NCI-H526 treated with DMSO at 0.1 percent for 48 hours (cell line): Measurements from ENCODE around the gene VAV2.

Experiments used
- DNase-seq: peaks from one replicate; lab custom pipeline; 2025; lab: John Stamatoyannopoulos, UW

Gene VAV2

DNA sequence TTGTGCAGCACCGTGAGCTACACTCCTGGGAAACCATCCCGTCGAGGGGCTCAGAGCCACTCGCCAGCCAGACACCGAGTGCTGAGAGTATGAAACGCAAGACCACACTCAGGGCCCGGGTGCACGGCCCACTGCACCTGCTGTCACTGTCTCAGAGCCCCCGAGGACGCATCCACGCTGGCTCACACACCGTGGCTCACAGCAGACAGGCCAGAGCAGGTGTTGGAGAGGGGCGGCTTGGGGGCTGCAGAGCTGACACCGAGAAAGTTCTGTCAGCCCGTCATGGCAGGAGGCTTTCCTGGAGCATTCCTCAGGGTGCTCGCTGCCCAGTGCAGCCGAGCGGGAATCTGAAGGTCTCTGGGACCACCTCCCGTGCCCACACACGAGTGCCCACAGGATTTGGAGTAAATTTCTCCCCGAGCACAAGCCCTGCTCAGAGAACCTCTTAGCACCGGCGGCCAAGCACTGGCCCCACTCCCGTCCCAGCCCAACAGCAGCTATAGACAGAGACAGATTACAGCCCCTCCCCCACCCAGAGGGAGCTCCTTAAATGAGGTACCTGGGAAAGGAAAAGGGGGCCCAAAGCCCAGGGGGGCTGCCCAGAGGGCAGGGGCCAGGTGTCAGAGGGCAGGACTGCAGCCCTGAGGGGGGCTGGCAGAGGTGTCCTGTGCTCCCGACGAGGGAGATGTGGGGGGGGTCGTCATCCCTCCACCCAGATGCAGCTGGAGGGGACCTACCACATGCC lies 197.9 kb downstream of the VAV2 start:
- no peak for DNase-seq

DNA sequence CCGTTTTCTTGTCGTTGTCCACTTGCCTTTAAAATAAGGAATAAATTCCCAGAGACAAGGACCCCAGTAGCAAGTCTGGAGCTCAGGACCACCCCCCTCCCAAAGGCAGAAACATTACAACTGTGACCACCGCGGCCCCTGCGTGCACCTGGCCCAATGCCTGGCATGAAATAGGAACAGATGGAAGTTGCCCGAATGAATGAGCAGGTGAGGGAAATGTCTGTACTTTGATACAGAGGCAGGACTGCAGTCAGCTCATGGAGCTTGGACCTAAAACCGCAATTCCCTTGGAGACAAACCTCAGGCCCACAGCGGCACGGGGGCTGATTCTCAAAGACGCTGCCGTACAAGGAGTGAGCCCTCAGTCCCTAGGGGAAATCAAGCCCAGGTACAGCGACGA lies 198.7 kb downstream of the VAV2 start:
- no peak for DNase-seq

DNA sequence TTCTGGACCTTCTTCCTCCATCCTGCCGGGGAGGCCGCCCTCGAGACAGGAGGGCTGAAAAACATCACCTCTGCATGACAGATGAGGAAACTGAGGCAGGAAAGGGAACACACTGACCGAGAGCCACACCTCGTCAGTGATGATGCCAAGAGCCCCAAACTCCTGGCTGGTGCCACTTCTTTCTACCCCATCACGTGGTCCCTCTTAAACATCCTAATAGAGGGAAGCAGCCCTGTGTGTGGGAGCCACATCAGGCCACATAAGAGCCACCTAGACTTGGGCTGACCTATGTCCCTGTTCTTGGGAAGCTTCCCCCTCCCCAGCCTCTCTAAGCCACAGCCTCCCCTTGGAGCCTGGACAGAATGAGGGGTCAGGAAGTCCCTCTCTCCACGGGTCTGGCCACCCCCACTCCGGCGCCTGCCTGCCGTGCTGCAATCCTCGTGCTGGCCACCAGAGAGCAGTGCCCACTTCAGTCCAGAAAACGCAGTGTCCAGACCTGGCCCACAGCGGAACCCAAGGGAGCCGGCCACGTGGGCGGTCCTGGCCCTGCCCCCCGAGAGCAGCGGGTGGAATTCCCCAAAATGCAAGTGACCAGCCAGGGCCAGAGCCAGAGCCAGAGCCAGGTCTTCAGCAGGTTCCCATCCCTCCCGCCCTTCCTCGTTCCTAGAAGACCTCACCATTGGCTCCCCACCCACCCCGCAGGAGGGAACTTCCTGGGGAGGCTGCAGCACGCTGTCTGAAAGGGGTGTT lies 199.2 kb downstream of the VAV2 start:
- DNase-seq: peak; percentile 2

DNA sequence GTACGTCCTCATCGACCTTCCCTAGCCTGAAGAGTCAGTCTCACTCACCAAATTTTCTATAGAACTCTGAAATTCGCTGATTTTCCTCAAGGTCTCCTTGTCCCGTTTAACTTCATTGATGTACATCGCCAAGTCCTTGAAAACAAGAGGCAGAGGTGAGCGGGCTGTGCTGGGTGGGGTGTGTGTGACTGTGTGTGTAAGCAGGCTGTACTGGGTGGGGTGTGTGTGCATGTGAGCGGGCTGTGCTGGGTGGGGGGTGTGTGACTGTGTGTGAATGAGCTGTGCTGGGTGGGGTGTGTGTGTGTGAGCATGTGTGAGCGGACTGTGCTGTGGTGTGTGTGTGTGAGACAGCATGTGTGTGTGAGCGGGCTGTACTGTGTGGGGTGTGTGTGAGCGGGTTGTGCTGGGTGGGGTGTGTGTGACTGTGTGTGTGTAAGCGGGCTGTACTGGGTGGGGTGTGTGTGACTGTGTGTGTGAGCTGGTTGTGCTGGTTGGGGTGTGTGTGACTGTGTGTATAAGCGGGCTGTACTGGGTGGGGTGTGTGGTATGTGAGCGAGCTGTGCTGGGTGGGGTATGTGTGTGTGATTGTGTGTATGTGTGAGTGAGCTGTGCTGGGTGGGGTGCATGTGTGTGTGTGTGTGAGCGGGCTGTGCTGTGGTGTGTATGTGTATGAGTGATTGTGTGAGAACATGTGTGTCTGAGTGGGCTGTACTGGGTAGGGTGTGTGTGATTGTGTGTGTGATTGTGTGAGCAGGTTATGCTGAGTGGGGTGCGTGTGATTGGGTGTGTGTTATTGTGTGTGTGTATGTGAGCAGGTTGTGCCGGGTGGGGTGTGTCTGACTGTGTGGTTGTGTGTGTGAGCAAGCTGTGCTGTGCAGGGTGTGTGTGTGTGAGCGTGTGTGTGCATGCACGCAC lies 200.1 kb downstream of the VAV2 start:
- no peak for DNase-seq

DNA sequence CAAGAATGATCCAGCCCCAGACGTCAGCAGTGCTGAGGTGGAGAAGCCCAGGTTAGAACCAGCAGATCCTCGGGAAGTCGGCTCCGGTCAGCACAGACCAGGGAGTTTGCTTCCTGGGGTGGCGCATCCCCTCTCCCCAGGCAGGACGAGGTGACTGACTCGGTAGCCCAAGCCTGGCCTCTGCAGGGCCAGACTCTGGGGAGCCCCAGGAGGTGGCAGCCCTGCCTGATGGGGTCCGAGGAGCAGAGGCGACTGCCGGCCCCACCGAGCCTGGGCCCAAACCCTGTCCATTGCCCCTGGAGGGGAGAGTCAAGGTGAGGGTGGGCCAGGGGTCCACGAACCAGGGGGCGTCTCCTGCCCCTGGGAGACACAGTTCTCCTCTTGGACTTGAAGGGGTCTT lies 201.1 kb downstream of the VAV2 start:
- no peak for DNase-seq

DNA sequence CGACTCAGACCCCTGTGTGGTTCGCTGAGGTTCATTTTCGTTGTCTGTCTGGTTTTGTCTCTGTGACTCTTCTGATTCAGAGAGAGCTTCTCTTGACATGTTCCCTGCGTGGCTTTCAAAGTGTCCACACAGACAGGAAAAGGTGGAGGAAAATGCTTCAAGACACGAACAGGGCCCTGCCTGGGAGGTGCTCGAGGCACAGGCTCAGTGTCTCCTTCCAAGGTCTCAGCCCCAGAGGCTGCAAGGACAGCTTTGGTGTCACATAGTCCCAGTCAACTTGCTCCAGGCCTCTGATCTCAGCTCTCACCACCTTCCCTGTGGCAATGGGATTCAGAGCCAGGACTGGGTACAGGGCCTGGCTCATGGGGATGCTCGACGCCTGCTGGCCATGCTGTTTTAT lies 202.3 kb downstream of the VAV2 start:
- DNase-seq: no peak

DNA sequence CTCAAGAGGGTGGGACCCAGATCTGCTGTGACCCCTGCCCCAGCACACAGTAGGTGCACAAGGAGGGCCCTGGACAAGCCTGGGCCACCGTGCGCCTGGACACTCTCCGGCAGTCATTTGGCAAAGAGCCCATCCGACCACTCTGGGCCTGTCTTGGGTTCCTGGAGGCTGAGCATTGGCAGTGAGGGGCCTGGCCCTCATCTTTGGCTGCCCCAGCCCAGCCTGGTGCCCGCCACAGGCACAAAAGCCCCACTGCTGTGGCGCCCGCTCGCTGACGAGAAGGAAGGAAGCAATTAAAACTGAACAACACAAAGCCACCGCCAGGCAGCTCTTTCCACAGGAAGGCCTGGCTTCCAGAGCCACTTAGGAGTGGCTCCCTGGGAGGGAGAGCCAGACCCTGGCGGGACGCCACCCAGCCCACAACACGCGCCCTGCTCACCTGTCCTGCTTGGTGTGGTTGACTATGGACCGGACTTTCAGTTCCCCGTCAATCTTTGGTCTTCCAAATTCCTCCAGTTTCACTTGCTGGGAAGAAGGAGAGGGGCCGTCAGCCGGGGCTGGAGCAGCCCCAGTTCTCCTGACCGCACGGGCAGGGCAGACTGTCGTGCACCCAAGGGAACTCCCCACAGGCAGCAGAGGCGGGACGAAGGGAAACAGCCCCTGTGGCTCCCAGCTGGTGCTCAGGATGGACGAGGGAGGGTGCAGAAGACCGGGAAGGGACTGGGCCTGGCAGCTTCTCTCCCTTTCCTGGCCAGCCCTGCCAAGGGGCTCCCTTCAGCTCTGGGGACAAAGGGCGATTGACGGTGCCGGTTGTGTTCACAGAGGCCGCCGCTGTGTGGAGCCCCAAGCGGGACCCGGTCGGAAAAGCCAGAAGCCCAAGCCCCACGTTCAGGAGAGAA lies 203.1 kb downstream of the VAV2 start:
- no peak for DNase-seq

DNA sequence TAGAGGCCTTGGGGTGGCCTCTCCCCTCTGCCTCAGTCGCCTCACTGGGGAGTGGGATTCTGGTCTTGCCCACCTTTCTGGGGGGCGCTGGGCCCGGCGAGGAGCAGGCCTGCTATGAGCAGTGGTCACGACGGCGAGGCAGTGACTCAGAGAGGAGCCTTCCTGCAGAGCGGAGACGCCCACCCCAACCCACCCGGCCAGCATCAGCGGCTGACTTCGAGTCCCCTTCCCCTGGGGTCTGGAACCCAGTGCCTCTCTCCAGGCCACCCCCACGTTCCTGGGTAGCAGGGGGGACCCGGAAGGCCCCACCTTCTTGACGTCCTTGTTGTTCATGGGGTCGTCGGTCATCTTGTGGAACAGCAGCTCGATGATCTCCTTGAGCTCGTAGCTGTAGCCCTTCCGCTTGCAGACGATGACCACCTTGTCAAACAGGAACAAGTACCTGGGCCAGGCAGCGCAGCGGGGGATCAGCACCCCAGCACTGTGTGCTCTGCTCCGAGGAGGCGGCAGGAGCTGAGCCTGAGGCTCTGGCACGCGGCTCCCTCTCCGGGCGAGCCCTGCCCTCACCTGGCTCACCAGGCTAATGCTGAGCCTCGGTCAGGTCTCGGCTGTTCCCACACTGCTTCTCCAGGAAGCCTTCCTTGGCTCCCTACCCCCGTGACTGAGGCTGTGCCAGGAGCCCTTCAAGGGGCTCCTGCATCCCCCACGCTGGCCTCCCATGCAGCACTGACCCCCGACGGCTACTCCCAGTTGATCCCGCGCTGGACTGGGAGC lies 203.9 kb downstream of the VAV2 start:
- no peak for DNase-seq

DNA sequence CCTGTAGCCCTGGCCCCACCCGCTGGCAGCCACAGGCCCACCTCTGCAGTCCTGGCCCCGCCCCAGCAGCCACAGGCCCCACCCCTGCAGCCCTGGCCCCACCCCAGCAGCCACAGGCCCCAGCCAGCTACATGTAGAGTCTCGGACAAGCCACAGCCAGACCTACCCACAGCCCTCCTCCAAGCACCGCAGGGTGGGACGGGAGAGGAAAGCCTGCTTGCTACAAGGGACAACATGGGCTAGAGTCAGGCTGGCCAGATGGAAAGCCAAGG lies 204.4 kb downstream of the VAV2 start:
- no peak for DNase-seq

DNA sequence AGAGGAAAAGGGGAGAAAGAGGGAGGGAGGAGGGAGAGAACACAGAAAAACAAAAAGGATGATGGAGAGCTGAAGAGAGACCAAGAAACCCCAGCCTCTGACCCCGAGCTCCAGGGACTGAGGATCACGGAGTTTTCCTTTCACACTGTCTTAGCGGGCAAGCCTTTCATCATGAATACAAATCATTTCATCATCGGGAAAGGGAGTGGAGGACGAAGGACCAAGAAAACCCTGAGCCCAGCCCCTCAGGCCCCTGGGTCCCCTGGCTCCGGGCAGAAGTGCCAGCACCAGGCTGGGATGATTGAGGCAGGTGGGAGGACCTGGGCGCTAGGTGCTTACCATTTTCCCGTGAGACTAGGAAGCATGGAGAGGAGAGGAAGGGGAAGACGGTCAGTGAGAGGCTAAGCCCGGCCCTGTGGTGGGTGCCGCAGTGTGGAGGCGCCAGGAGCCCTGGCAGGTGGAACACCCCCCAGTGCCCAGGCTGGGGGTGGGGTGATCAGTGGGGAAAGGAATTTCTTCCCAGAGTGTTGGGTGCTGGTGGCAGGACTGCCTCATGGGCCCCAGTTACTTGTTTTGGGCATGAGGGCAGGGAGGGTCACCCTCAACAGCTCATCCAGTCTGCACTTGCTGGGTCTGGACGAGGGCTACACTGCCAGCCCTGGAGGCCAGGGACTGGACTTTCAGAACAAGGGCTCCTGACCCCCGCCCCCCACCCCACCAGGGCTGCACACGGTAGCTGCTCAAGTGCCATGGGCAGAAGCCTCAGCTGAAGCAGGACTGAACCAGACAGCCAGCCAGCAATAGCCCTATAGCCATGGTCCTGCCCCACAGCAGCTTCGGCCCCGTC lies 205.0 kb downstream of the VAV2 start:
- DNase-seq: no peak

DNA sequence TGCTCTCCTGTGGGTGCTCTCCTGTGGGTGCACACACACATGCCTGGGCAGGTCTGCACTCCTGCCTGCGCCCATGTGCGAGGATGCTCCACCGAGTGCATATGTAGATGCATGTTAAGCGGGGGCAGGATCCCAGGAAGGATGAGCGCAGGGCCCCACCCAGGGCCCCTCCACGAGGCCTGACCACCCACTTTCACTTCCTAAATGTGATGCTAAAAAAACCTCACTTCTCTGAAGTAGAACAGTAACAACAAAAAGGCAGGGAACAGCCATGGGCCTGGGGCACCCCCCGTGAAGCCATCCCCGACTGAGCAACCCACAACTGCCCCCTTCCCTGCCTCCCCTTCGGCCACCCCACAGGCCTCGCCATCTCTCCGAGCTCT lies 205.8 kb downstream of the VAV2 start:
- DNase-seq: no peak

DNA sequence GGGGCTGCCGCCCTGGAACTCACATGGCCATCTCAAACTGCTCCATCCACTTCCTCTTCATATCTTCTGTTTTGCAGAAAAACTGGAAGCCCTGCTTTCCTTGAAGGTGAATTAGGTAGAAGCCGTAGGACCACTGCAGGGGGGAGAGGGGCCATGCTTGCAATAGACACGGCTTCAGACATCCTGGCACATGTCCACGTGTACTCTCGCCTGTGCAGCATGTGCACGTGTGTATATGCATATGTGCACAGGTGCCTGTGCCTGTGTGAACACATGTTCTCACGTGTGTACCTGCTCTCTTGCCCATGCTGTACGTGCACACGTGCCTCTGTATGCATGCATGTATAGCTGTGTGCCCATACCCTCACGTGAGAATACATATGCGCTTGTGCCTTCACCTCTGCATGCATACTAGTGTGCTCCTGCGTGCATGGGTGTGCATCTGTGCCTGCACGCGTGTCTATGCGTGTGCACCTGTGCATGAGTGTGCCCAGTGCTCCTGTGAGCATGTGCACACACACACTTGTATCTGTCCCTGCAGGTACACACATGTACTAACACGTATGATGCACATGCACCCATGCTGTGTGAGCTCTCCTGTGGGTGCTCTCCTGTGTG lies 206.3 kb downstream of the VAV2 start:
- DNase-seq: no peak

DNA sequence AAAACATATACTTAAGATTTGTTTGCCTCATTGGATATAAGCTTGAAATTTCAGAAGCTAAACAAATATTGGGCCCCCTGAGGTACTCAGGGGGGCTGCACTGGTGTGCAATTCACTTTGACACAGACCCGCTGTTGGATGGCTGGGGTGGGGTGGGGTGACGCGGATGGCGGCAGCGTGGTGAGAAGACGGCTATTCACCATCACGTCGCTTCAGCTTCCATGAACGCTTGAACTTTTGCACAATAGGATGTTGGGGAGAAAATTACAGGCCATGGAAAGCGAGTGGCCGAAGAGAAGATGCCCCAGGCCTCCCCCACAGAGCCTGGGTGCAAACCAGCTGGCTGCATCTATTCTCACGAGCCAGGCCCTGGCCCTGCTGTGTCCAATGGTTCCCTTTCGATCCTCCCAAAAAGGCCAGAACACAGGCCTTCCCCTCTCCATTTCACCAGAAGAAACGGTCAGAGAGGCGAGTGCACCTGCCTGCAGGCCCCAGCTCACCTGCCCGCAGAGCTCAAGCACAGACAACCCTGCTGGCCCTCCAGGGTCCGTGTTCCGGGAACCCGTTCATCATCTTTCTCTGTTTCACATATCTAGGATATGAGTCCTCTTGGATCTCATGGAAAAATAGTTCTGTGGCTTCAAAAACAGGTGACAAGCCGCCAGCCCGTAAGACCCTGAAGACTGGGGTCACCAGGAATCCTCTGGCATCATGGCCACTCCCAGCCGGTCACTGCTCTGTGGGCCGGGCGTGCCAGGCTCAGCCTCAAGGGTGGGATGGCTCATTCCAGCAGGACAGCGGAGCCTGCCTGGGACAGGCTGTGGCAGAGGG lies 207.2 kb downstream of the VAV2 start:
- DNase-seq: no peak

DNA sequence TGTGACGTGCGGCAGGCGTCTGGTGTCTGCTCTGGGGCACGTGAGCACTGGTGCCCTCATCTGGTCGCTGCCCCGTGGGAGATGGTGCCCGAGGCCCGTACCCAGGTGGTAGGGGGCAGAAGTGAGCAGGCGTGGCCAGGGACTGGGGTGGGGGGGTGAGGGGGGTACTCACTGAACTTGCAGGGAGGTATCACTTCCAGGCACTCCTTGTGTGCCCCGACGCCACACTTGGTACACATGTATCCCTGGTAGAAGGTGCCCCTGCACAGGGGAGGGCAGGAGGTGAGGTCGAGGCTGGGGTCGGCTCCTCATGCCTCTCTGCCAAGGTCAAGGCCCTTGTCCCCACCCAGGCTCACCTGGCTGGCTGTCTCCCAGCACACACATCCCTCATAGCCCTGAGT lies 208.8 kb downstream of the VAV2 start:
- DNase-seq: no peak

DNA sequence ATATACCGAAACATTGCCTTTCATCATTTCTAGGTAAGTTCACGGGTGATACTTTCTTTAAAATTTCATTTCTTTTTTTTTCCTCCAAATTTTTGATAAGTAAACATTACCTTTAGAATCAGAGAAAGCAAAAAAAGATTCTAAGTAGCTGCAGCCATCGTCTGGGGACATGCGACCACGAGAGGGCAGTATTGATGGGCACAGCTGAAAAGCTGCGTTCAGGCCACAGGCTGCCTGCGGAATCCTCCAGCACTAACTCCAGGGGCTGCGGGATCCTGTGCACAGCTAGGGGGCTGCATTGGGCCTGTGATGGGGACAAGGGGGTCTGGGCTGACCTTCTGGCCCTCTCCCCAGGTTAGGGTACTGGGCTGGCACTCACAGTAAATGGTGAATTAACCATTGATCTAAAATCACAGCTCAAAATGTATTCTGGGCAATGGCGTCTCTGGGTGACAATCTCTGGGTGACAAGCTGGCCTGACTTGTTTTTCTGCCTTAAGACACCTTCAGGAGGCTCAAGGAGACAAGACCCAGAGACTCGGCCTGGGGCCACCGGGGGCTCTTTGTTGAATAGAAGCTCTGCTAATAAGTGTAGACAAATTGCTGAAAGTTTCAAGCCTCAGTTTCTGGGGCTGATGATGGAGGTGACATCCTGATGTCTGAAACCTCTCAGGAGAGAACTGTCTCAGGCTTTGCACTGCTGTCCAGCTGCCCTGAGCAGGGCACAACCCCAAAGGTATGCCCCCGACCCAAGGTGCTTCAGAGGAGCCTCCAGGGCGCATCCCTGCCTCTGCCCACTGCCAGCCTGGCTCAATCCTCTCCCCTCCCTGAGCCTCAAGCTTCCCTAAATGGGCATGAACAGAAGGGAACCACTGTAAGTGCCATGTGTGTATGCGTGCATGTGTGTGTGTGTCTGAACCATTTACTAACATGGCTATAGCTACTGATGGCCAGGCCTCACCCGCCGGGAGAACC lies 209.7 kb downstream of the VAV2 start:
- no peak for DNase-seq

DNA sequence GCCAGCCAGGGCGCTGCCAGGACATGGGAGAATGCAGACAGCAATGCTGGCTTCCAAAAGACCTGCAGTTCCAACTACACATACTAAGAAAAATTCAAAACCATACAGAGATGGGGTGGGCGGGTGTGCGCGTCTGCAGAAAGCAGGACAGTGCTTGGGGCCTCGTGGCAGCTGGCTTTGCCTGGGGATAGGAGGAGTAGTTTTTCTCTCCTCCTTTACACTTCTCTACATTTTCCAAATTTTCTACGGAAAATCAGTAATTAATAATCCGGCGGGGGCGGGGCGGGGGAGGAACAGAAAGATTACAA lies 210.3 kb downstream of the VAV2 start:
- DNase-seq: no peak

DNA sequence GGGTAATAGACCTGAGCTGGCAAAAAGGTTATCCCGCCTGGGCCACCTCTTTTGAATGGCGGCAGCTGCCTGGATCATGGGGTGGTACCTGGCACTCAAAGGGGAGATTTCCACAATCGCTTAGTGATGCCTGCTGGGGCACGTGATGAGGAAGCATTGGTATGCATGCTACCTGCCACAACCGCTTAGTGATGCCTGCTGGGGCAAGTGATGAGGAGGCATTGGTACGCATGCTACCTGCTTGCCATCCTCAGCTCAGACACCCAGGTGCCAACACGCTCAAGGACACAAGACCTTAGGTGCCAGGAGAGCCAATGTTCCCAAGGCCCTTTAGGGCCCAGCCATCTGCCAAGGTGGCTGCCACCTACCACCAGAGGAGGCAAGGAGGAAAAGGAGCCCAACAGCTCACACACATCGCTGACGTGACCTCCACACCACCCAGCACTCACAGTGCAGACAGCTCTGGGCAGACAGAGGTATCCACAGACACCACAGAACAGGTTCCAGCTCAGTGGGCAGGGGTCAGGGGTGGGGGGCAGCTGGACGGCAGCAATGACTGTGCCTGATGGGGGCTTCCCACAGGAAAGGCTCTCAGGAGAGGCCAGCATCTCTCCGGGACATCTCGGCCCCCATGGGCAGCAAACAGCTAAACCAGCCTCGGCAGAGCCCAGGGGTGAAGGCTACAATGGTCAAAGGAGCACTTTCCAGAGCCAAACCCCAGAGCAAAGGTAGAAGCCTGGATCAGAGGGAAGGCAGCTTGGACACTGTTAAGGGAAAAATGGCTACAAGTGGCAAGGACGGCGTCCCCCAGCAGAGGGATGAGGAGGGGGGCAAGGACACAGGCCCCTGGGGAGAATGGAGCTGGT lies 210.9 kb downstream of the VAV2 start:
- DNase-seq: no peak
